GM12878 (cell line): Measurements from ENCODE around the gene ERG.

Experiments used
- CTCF ChIP-seq, 3 experiments: IDR thresholded peaks in 2 of 3; conservative IDR thresholded peaks in 1 of 3; 2 replicates each; pipeline ENCODE4 v1.5.1; 2011; ENCODE audit warnings: low read depth in 3 of 3, low read length in 3 of 3, mild to moderate bottlenecking in 3 of 3, control low read depth in 2 of 3, moderate library complexity in 2 of 3, inconsistent platforms in 1 of 3, mixed read lengths in 1 of 3; ENCODE audit not compliant: control insufficient read depth in 2 of 3, insufficient read depth in 1 of 3; ENCODE audit errors: extremely low read depth in 1 of 3
- EZH2 ChIP-seq: IDR thresholded peaks from 2 replicates; pipeline ENCODE4 v1.6.1; 2012; ENCODE audit warnings: low read depth, mild to moderate bottlenecking, control low read depth, inconsistent platforms, low read length, borderline replicate concordance; ENCODE audit not compliant: control insufficient read depth
- IRF3 ChIP-seq: fragments of 450-650 bp; IDR thresholded peaks from 2 replicates; pipeline ENCODE4 v1.6.1; 2014; ENCODE audit warnings: mild to moderate bottlenecking
- NFYB ChIP-seq: IDR thresholded peaks from 2 replicates; pipeline ENCODE4 v1.6.1; 2011; ENCODE audit warnings: low read depth, mild to moderate bottlenecking, low read length, improper control_type of control experiment, moderate library complexity; ENCODE audit not compliant: insufficient read depth
- POLR2AphosphoS5 ChIP-seq: IDR thresholded peaks from 2 replicates; pipeline ENCODE4 v1.6.1; 2011; ENCODE audit warnings: mild to moderate bottlenecking, low read length, inconsistent platforms
- SMC3 ChIP-seq: IDR thresholded peaks from 2 replicates; pipeline ENCODE4 v1.6.1; 2011; ENCODE audit warnings: low read length, improper control_type of control experiment, borderline replicate concordance
- YY1 ChIP-seq: IDR thresholded peaks from 2 replicates; pipeline ENCODE4 v1.6.1; 2011; ENCODE audit warnings: low read depth, mild to moderate bottlenecking, low read length

GRCh38 chr21:38361324-38361723 lies 137.0 kb downstream of the ERG start:
- TF ChIP-seq YY1 (no peak), NFYB (no peak), POLR2AphosphoS5 (no peak), SMC3 (no peak), CTCF (IDR thresholded peaks at IDR 0.05 in 2 of 3, conservative IDR thresholded peaks at IDR 0.05 in 1 of 3; ENCODE audit: control insufficient read depth in 2 of 3, extremely low read depth in 1 of 3, insufficient read depth in 1 of 3, low read depth in 3 of 3, low read length in 3 of 3) (no peak), EZH2 (no peak), IRF3 (no peak)
